RPMI7951 (cell line): ENCODE results near the gene OGG1. TPM values are rescaled to one million over a fixed set of nuclear protein-coding genes. Genes with fewer than 3 reads are reported as not detected.
"Not testable (repeated sequence)": the region's sequence is repeated elsewhere in the genome, so short reads cannot be mapped to it uniquely, and the experiment has no call there.

Experiments
- DNase-seq: peaks from one replicate; pipeline ENCODE4 v3.0.0-alpha.2; 2012; ENCODE audit warnings: low read depth
- total RNA-seq: library from RNA; depleted of rRNA; stranded (reverse); fragments of >200 nt; shearing (Covaris generic); gene quantifications from 2 replicates; pipeline ENCODE4 v1.2.3, GENCODE V29; 2014

Gene OGG1
- total RNA-seq, 1 experiment from 2014 or later, result 34.4 TPM

DNA sequence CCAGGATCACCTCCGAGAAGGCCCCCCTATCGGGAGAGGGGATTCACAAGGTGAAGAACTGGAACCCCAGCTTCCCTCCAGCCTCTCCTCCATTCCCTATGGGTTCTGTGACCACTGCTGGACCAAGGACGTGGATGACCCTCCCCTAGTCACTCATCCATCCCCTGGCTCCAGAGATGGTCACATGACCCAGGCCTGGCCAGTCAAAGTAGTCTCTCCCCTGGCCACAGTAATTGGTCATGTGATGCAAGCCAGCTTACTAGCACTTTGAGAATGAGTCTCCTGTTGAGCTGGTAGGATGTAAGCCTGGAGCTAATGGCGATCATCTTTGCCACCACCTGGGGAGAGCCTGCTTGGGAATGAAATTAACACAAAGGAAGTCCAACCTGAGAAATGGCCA lies 16.1 kb downstream of the OGG1 start:
- DNase-seq, result no peak

- DNase-seq, result no peak
Measured at GRCh38 chr3:9767418-9767817, 17.7 kb downstream of the OGG1 start.

- no peak for DNase-seq
Measured at GRCh38 chr3:9768141-9768775, 18.5 kb downstream of the OGG1 start.

DNA sequence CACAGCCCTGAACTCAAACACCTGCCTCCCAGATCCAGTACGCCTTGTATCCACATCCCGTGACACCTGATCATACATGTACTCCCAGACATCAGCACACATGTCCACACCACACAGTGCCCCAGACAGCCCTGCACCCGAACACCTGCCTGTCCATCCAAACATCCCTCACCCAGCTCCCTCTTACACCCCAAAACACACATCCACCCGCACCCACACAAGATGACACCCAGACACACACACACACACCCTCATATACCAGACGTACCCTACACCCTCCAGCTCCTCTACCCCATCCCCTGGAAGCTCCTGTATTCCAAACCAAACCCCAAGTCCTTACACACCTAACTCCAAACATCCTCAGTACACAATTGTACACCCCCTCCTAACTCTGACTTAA lies 19.3 kb downstream of the OGG1 start:
- DNase-seq, result no peak

GRCh38 chr3:9769426-9770275 lies 19.9 kb downstream of the OGG1 start, which contains the start of gene CAMK1:
CAMK1 (minus strand) TSS chr3:9769947; CDS start chr3:9767749, 2,198 bp downstream.
- DNase-seq, result peak; percentile 68

DNA sequence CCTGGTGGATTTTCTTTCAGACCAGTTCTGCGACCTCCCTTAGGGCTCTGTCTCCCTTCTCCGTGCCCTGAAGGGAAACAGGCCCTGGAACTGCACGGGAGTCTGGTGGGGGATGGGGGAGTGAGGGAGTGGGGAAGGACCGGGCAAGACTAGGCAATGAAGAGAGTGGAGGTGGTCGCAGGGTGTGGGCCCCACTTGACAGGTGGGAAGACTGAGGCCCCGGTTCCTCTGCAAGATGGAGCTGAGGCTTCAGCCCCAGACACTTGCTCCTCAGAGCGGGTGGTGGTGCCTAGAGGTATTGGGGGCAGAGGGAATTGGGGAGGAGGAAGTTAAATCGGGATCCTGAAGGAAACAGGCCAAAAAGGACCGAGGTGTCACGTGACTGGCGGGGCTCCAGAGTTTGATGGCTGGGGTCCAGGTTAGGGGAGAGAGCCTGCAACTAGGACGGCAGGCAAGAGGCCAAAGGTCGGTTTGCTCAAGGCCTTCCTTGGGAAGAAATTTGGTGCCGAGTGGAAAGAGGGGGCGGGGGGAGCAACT lies 20.6 kb downstream of the OGG1 start:
- DNase-seq, result peak; percentile 27

GRCh38 chr3:9771007-9771406 lies 21.3 kb downstream of the OGG1 start:
- DNase-seq, result not testable (repeated sequence)

- DNase-seq, result no peak
Measured at GRCh38 chr3:9776896-9777693, 27.3 kb downstream of the OGG1 start.

DNA sequence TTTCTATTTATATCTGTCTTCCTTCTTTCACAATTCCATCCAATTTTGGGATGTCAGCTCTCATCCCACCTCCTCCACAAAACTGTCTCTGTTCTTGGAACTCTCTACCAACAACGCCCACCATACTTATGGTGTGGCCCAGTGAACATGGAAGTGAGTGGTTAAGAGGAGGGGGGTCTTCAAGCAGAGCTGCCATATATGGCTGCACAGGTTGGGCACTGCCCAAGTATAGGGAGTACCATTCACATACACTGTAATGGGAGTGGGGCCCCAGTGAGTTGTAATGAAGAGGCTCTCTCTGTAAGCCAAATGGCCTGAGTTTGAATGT lies 27.9 kb downstream of the OGG1 start:
- no peak for DNase-seq

DNA sequence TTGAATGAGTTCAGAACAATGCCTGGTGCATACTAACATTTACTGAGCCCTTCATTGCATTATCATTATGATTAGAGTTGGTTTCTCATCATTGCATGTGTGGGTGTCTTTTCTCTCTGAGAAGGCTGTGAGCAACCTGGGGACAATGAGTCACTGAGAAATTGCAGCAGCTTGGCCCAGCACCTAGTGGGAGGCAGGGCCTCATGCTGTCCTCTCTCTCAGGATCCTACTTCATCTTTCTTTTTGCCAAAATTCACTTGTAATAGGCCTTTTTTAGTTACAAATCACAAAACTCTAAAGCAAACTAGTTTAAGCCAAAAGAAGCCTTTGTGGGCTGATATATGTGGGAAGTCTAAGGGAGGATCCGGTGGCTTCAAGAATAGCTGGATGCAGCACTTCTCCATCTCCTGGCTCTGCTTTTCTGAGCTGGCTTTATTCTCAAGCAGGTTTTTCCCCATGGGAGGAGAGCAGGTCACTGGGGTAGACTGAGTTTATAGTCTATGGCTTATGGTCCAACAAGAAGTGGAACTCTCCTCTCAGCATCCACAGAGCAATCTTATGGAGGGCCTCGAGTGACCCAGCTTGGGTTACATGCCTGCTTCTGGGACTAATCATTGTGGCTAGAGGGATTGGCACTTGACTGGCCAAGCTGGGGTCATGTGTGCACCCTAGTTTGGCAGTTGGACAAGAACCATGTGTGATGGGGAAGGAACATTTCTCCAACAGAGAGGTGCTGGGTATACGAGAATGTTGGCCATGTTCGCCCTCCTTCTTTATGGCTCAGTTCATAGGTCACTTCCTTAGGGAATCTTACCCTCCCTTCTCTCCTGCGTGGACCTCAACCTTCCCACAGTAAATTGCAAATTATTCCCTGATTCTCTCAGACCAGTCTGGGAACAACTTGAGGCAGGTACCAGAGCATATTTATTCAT lies 28.7 kb downstream of the OGG1 start:
- peak; percentile 35 for DNase-seq

- no peak for DNase-seq
Measured at GRCh38 chr3:9779075-9779593, 29.4 kb downstream of the OGG1 start.

DNA sequence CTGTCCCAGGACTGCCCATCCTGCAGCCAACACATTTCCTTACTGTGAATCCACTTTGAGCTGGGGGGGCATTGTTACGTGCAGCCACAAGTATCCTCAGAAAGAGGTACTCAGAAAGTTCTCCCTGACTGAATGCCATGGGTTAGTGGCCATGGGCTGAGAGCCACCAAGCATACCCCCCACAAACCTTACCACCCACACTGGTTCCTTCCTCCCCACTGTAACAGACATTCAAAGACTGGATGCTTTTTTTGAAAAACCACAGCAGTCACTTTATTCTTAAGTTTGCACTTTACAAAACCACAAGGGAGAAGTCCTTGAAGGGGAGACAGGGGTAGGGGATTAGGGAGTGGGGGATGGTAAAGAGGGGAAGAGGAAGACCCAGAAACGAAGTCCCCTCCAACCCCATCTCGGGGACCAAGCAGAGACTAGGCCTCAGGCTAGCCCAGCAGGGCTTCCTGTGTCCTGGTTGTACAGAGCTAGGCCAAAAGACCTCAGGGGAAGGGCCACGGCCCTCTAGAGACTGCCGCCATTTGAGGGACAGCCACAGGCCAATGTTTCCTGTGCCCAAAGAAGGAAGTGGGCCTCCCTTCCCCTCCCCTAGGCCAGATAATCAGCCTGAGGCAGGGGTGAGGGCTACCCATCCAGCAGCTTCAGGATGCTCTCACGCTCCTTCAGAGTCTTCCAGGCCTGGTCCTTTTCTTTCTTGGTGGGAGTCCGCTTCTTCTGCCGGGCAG lies 30.1 kb downstream of the OGG1 start:
- DNase-seq, result no peak

- no peak for DNase-seq
Measured at GRCh38 chr3:9780458-9780812, 30.7 kb downstream of the OGG1 start.

GRCh38 chr3:9780910-9781309 lies 31.2 kb downstream of the OGG1 start:
- no peak for DNase-seq

DNA sequence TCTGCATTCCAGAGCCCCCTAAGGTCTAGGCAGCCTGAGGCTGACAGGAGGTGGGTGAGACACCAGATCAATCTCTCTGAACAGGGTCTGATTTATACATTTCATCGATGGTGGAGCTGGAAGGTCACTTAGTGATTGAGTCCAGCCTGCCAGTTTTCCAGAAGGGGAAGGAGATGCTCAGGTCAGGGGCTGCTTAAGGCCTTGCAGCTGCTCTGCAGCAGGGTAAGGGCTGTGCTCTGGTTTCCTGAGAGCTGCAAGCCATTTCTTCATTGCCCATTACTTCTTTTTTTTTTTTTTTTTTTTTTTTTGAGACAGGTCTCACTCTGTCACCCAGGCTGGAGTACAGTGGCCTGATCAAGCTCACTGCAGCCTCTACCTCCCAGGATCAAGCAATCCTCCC lies 31.8 kb downstream of the OGG1 start:
- DNase-seq, result no peak

- no peak for DNase-seq
Measured at GRCh38 chr3:9781978-9782603, 32.3 kb downstream of the OGG1 start.

DNA sequence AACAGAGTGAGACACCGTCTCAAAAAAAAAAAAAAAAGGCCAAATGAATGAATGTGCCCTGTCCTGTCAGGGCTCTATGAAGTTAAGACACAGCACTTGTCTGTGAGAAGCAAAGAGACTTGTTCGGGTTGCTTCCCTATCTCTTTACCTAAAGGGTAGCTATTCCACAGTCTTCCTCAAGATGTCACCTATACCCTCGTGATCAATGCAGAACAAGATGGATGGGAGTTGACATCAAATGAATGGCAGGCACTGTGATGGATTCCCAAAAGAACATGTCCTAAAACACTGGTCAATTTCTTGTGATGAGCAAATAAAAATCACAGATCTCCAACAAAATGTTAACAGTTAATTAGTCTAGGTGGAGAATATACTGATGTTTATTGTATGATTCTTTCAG lies 33.0 kb downstream of the OGG1 start:
- DNase-seq, result no peak

- no peak for DNase-seq
Measured at GRCh38 chr3:9783954-9784353, 34.2 kb downstream of the OGG1 start.

GRCh38 chr3:9784965-9785364 lies 35.2 kb downstream of the OGG1 start:
- DNase-seq, result no peak

DNA sequence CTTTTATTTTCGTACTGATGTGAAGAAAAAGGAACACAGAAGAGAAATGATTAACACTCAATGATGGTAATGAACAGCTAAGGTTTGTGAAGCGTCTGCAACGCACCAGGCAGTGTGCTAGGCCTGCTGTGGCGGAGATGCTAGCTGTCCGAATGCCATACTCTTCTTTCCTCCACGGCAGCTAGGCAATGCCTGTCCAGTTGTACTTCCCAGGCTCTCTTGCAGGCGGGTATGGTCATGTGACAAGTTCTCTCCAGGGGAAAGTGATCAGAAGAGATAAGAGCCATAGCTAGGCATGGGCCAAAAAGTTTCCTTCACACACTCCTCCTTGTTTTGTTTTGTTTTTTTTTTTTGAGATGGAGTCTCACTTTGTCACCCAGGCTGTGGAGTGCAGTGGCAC lies 35.9 kb downstream of the OGG1 start:
- no peak for DNase-seq
